ENCODE data around the gene CMSS1. TPM values are rescaled to one million over a fixed set of nuclear protein-coding genes. Genes with fewer than 3 reads are reported as not detected.

The CMSS1 gene
- total and polyA plus RNA-seq, 2 of the 13 experiments (the other 11 are each of a cell fraction or from before 2014, with no cell fraction given) = 6.4 to 48.7 TPM

- peak; percentile 71 for ATAC-seq
- H3K9ac ChIP-seq (ENCODE audit: insufficient read depth, low read depth, low read length) = peak overlapping the region; percentile 44
- H3K27me3 ChIP-seq (ENCODE audit: control insufficient read depth in 1 of 2, insufficient read depth in 2 of 2, low read length in 2 of 2) = no peaks in the 10 kb centered on the region; a peak in 1 of 5 replicates
- FAIRE-seq = peak; percentile 71
- H3K9me3 ChIP-seq (ENCODE audit: low read length) = no peaks in the 10 kb centered on the region
- POLR2A ChIA-PET = interaction anchor here (0.9 to 1.7 kb wide), 4 partner anchors 17 to 127 kb away, joined by 3 to 4 read pairs (median 3); no protein-coding TSS in a partner anchor
- no peak for TF ChIP-seq SKIL (CRISPR knock-in tag; IDR thresholded peaks at IDR 0.05; ENCODE audit: borderline replicate concordance)
- TF ChIP-seq SOX6 (IDR thresholded peaks at IDR 0.05) = no peak
- peak; percentile 24; the same call in 1 of the 2 replicates for TF ChIP-seq SOX6 (CRISPR knock-in tag; IDR thresholded peaks at IDR 0.05)
- TF ChIP-seq FOSL2 (CRISPR knock-in tag; IDR thresholded peaks at IDR 0.05) = peak; percentile 70
- TF ChIP-seq ZNF761 (CRISPR knock-in tag; conservative IDR thresholded peaks at IDR 0.05) = no peak
- 0 out of 2 replicates have a peak, but pooled peaks have one; percentile 38 for TF ChIP-seq ZKSCAN1 (IDR thresholded peaks at IDR 0.05; ENCODE audit: low read length)
- TF ChIP-seq ZGPAT (CRISPR knock-in tag; IDR thresholded peaks at IDR 0.05) = 0 out of 2 replicates have a peak, but pooled peaks have one; percentile 19
- no peak for TF ChIP-seq PAF1 (CRISPR knock-in tag; IDR thresholded peaks at IDR 0.05)
- TF ChIP-seq NR2F6 (IDR thresholded peaks at IDR 0.05) = no peak
- 0 out of 2 replicates have a peak, but pooled peaks have one; percentile 5 for TF ChIP-seq NR2F6 (CRISPR knock-in tag; IDR thresholded peaks at IDR 0.05)
- TF ChIP-seq SAP130 (CRISPR knock-in tag; IDR thresholded peaks at IDR 0.05; ENCODE audit: low read depth) = 0 out of 2 replicates have a peak, but pooled peaks have one; percentile 20
- TF ChIP-seq EP300 (IDR thresholded peaks at IDR 0.05; ENCODE audit: low read depth in 2 of 2, low read length in 2 of 2) = peak in 1 of 2 experiments; percentile 64; a peak in 1 of 4 replicates
- TF ChIP-seq EP300 (CRISPR knock-in tag; IDR thresholded peaks at IDR 0.05; ENCODE audit: borderline replicate concordance) = peak; percentile 45; the same call in 1 of the 2 replicates
- peak; percentile 25 for TF ChIP-seq ASH2L (IDR thresholded peaks at IDR 0.05; ENCODE audit: insufficient read length, low read depth, low read length)
- TF ChIP-seq SOX13 (IDR thresholded peaks at IDR 0.05) = no peak
- peak in 1 of 2 experiments; percentile 62; a peak in 2 of 4 replicates for TF ChIP-seq SOX13 (CRISPR knock-in tag; conservative IDR thresholded peaks at IDR 0.05 in 1 of 2, IDR thresholded peaks at IDR 0.05 in 1 of 2)
- TF ChIP-seq SOX5 (CRISPR knock-in tag; IDR thresholded peaks at IDR 0.05; ENCODE audit: borderline replicate concordance) = peak; percentile 25; the same call in 1 of the 2 replicates
- TF ChIP-seq TRIM24 (CRISPR knock-in tag; IDR thresholded peaks at IDR 0.05) = no peak
- TF ChIP-seq RARA (CRISPR knock-in tag; IDR thresholded peaks at IDR 0.05) = 0 out of 2 replicates have a peak, but pooled peaks have one; percentile 14
- no peak for TF ChIP-seq KLF13 (CRISPR knock-in tag; IDR thresholded peaks at IDR 0.05)
- H3K36me3 ChIP-seq (replicated peaks in 1 of 2; ENCODE audit: control insufficient read depth in 1 of 2, insufficient read depth in 2 of 2, low read length in 2 of 2) = no peaks in the 10 kb centered on the region
- WGBS (ENCODE audit: low lambda C conversion rate) = 63% methylated on average over 6 of the region's 6 CpGs
- H3K27ac ChIP-seq (ENCODE audit: extremely low read length, insufficient read depth, low read length) = peak overlapping the region; percentile 48
- in situ Hi-C loops (cut with HindIII; ENCODE audit: extremely low pct_ligation_motif_present, low pct_unique_long_range_greater_than_20kb) (loop anchor here (10.0 kb wide), 1 partner anchor 173 kb away; no protein-coding TSS in a partner anchor), intact Hi-C loops (cut with micrococcal nuclease; ENCODE audit: unreplicated experiment) (no loop called here)
- peak overlapping the region in 1 of 3 experiments; percentile 12; a peak in 1 of 6 replicates for H3K4me3 ChIP-seq (replicated peaks in 1 of 3; ENCODE audit: insufficient read depth in 1 of 3, low read depth in 2 of 3, low read length in 3 of 3)
- H3K4me2 ChIP-seq (ENCODE audit: low read depth, low read length) = peak overlapping the region; percentile 61
- no peaks in the 10 kb centered on the region for H3K79me2 ChIP-seq (ENCODE audit: insufficient read depth, low read length)
- CTCF ChIA-PET (ENCODE audit: low intra/inter-chr PET ratio, low total read pairs) = no interaction called here
- H4K20me1 ChIP-seq (ENCODE audit: insufficient read depth, low read length) = no peaks in the 10 kb centered on the region
- DNase-seq (ENCODE audit: low spot score) = peak; percentile 86
- H3K4me1 ChIP-seq (ENCODE audit: insufficient read depth, low read length) = peaks cover 26% of the 10 kb centered on the region
- no TSS peak for BruUV-seq (replicated peaks)
- no peak overlapping the region for H2AFZ ChIP-seq (ENCODE audit: low read length)
Measured at GRCh38 chr3:100047455-100048141, 229.9 kb downstream of the CMSS1 start.

Data from HepG2 (cell line).